ENCODE data around the gene TAF11. TPM values are rescaled to one million over a fixed set of nuclear protein-coding genes. Genes with fewer than 3 reads are reported as not detected.

The TAF11 gene, protein sequence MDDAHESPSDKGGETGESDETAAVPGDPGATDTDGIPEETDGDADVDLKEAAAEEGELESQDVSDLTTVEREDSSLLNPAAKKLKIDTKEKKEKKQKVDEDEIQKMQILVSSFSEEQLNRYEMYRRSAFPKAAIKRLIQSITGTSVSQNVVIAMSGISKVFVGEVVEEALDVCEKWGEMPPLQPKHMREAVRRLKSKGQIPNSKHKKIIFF
- 26.9 TPM for total RNA-seq

DNA sequence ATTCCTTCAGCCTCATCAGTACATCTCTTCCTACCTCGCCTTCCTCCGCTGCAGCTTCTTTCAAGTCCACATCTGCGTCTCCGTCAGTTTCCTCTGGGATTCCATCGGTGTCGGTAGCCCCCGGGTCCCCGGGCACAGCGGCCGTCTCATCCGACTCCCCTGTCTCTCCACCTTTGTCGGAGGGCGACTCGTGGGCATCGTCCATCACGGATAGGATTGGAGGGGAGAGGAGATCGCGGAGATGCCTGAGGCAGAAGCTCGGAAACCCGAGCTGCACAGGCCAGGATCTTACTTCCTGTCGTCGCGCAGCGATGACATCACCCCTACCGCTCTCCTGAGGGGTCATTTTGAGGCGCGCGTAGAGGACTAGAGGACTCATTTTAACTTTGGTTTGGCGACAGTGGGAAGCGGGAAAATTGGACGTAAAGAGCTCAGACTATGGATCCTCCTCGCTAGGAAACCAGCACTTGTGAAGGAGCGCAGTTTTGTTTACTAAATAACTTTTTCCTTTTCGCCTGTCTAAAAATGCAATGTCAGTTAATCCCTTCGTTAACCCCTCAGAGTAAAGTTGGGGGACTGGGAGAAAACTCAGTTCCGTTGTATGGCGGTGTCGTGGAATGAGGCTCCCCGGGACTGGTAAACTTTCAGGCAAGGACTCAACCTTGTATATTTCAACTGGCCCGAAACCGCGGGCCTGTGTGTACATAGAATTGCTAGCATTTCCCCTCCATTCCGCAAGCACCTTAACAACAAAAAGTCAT is at the start of gene TAF11:
TSS of gene TAF11 (minus strand) at position 290 of the 761 bp plus-strand sequence. CDS start at position 205, 85 bp downstream.

DNA sequence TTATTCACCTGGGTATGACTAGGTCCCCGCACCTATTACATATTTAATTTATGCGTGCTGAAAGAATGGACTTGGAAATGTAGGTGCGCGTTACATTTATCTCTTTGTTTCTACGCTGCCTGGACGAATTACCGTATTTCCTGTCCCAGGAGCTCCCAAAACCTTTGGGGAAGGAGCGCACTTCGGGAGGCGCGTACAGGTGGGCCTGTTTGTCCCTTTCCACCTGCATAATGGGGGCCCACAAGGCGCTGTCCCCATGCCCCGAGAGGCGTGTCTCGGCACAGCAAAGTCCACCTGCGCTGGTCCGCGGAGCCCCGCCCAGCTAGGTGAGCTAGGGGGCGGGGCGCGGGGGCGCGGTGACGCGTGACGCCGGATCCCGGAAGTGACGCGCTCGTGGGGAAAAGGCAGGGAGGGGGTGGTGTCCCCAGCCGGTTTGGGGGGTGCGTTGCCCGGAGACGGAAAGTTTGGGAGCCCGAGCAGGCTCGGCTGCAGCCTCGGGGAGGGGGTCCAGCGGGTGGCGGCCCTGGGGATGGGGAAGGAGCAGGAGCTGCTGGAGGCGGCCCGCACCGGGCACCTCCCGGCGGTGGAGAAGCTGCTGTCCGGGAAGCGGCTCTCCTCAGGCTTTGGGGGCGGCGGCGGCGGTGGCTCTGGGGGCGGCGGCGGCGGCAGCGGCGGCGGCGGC is 1.2 kb upstream of the TAF11 start, which contains the start of gene ANKS1A:
TSS of gene ANKS1A (plus strand) at position 382 of the 682 bp plus-strand sequence. CDS start at position 530, 148 bp downstream.

Other genes with a start within 250 kb of the TAF11 start
- 22.2 TPM for gene ILRUN, start 191.3 kb downstream of the TAF11 start, total RNA-seq
- 31.3 TPM for gene SNRPC, start 130.5 kb downstream of the TAF11 start, total RNA-seq
- 12.2 TPM for gene BLTP3A, start 96.0 kb downstream of the TAF11 start, total RNA-seq
- gene ANKS1A, start 1.2 kb upstream of the TAF11 start, total RNA-seq: 21.3 TPM